ENCODE results near the gene MED29.
"Not testable (repeated sequence)": the region's sequence is repeated elsewhere in the genome, so short reads cannot be mapped to it uniquely, and the experiment has no call there.

Gene MED29

GRCh38 chr19:39370735-39371134, 20.4 kb upstream of the MED29 start:
- no peak for DNase-seq (ENCODE audit: low read depth in 2 of 2, low spot score in 1 of 2)

DNA sequence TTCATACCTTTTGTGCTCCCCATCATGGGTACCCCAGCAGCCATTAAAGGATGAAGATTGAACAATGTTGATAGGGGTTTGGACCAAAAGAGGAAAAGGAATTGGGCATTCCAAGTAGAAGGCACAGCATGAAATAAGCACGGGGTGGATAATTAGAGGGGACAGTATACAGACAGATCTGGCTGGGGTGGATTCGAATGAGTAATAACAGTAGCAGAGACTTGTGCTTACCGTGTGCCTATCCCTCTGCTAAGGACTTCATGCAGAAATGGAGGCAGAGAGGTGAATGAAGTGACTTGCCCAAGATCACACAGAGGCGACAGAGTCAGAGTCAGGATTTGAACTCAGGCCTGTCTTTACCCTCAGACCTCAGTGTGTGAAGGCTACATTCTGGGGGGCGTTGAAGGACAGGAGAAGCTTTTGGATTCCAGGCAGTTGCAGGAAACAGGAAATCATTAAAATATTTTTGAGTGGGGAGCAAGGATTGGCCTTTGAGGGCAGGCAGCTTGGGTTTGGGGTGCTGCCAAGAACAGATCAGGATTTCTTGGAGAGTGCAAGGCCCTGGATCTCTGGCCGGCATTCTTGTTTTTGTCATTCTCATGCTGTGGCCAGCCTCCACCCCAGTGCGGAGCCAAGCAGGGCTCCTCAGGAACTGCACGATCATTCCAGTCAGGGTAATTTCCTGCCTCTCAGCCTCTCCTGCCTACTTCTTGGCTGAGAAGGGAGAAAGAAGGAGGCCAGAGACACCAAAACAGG, 19.0 kb upstream of the MED29 start:
- DNase-seq (ENCODE audit: low read depth in 2 of 2, low spot score in 1 of 2): no peak

GRCh38 chr19:39372941-39373340, 18.2 kb upstream of the MED29 start:
- DNase-seq (ENCODE audit: low read depth in 2 of 2, low spot score in 1 of 2): no peak

GRCh38 chr19:39375929-39376328, 15.2 kb upstream of the MED29 start:
- no peak for DNase-seq (ENCODE audit: low read depth in 2 of 2, low spot score in 1 of 2)

GRCh38 chr19:39377373-39378362, 13.5 kb upstream of the MED29 start:
- no peak for DNase-seq (ENCODE audit: low read depth in 2 of 2, low spot score in 1 of 2)

GRCh38 chr19:39379366-39379765, 11.8 kb upstream of the MED29 start:
- DNase-seq (ENCODE audit: low read depth in 2 of 2, low spot score in 1 of 2): not testable (repeated sequence)

- DNase-seq (ENCODE audit: low read depth in 2 of 2, low spot score in 1 of 2): no peak
Measured at GRCh38 chr19:39379865-39380396, 11.2 kb upstream of the MED29 start.

DNA sequence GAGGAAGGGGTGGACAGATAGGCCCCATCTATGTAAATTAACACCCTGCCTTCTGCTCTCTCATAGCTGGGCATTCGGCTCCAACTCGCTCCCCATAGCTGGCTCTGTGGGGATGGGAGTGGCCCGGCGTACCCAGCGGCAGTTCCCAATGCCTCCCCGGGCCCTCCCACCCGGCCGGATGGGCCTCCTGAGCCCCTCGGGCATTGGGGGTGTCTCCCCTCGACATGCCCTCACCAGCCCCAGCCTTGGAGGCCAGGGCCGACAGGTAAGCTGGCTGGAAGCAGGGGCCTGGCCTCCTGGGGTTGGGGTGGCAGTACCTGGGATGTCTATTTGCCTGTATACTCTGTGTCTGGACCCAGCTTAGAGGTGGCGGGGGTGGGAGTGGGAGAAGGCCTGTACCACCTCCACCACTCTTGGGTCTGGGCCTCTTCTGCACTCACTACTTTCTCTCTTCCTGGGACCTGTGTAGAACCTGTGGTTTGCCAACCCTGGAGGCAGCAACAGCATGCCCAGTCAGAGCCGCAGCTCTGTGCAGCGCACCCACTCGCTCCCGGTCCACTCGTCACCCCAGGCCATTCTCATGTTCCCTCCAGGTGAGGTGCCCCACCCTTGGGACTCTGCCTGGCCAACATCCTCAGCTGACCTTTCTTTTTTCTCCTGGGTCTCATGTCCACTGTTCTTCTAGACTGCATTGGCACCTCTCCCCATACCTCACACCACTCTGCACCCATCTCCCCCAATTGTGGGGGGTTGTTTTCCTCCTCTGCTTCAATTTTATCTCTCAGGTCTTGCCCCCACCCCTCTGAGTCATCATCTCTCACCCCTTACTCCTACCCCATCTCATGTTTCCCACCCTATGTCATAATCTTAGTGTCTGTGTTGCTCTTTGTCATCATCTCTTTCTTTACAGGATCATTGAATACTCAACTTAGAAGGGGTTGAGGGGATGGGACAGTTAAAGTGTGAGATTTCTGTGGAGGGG, 10.4 kb upstream of the MED29 start:
- DNase-seq (ENCODE audit: low read depth in 2 of 2, low spot score in 1 of 2): no peak

DNA sequence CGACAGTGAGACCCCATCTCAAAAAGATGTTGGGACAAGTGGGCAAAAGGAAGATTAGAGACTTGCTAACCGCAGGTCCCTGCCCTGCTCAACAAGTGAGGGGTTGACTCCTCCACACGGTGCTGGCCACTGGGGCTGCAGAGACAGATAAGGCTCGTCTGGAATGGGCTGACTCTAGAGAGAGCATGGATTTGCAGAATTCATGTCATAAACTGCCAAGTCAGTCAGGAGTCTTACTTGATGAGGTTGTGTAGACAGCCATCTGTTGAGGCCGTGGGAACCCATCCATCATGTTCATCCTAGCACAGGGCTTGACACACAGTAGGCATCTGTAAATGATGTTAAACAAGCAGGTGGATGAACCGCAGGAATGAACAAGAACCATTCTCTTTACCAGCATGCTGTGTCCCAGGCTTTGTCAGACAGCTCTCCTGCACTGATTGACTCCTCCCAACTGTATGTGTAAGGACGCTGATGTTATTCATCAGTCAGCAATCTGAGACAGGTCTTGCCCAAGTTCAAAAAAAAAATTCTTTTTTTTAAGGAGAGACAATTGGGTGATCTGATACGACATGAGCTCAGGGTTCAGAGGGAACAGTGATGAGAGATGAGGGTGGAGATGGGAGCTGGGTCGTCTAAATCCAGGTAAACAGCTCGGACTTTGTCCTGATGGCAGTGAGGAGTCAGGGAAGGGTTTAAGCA, 9.1 kb upstream of the MED29 start:
- no peak for DNase-seq (ENCODE audit: low read depth in 2 of 2, low spot score in 1 of 2)

DNA sequence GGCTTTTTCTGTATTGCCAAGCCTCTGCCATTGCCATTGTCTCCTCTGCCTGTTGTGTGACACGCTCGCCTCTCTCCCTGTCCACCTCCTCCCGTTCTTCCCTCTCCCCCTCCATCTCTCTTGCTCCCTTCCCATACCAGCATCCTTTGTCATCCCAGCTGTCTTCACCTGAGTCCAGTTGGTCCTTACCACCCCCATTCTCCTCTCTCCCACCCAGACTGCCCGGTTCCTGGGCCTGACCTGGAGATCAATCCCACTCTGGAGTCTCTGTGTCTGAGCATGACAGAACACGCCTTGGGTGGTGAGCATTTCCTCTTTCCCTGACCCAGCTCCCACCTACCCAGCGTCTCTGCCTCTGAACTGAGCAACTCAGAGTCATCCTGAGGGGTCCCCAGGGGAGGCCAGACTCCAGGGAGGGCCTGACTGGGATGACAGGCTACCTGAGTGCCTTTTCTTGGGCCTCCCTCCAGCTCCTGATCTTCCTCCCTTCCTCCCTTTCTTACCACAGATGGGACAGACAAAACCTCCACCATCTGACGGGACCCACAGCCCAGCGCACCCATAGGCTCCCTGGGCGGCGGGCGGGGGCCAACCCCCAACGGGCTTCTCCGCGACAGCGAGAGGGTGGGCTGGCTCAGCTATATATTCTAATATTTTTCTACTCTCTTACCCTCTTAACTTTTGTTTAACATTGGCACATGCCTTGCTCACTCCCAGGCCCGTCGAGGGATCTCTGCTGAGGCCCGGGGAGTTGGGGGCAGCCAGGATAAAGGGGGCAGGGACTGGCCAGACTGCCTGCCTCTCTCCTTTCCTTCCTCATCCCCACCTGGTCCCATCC, 8.0 kb upstream of the MED29 start:
- DNase-seq (ENCODE audit: low read depth in 2 of 2, low spot score in 1 of 2): no peak

- no peak for DNase-seq (ENCODE audit: low read depth in 2 of 2, low spot score in 1 of 2)
Measured at GRCh38 chr19:39384839-39385568, 6.2 kb upstream of the MED29 start.

DNA sequence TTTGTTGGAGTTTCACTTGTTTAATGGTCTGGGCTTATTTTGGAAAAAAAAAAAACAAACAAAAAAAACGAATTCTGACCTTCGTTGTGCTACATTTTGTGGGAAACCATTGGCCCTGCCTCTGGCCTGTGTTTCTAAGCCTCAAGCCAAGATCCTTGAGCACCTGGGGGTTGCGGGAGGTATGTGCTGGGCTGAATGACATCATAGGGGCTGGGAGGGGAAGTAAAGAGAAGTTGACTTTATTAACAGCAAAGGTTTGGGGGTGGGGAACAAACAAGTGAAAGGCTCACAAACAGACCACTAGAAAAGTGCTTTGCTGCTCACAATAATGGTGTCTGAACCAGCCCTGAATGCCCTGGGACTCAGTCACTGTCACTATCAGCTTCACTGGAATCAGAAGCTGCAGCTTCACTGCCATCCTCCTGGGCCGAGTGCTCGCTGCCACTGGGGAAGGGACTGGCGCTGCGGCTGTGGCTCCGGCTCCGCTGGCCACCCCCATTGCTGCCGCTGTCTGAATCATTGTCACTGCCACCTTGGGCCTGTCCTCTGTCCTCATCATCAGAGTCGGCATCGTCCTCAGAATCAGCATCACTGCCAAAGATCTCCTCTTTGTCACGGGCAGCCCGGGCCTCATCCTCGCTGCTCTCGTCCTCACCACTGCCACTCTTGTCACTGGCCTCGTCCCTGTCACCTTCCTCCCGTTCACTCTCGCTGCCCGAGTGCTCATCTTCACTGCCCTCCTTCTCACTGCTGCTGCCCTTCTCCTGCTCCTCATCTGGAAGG, 5.4 kb upstream of the MED29 start:
- DNase-seq (ENCODE audit: low read depth in 2 of 2, low spot score in 1 of 2): no peak

GRCh38 chr19:39386557-39386956, 4.6 kb upstream of the MED29 start:
- DNase-seq (ENCODE audit: low read depth in 2 of 2, low spot score in 1 of 2): no peak

DNA sequence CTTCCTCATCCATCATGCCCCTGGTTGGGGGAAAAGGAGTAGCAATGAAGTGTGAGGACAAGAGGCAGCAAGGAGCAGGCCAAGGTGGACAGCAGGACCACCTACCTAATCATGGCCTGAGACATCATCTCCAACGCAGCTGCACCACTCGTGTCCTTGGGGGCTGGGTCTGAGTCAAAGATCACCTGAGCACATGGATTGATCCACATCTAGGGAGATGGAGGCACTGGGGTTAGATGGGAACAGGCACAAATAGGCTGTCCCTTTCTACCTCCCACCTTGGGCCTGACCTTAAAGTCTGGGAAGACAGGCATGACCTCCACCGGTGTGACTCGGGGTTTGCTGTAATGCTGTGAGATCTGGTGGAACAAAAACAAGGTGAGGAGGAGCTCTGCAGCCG, 2.5 kb upstream of the MED29 start:
- no peak for DNase-seq (ENCODE audit: low read depth in 2 of 2, low spot score in 1 of 2)

GRCh38 chr19:39389631-39390414, 1.4 kb upstream of the MED29 start:
- no peak for DNase-seq (ENCODE audit: low read depth in 2 of 2, low spot score in 1 of 2)

GRCh38 chr19:39390451-39390750, 777 bp upstream of the MED29 start:
- DNase-seq (ENCODE audit: low read depth in 2 of 2, low spot score in 1 of 2): peak; percentile 56 to 65

Measured in stimulated activated CD8-positive, alpha-beta memory T cell treated with anti-CD3 and anti-CD28 coated beads, Interleukin-4, amount 100 ng/mL, for 4 hours (primary cell).